HEK293 (cell line): ENCODE data around the gene KRT78.

Experiments
- BCL11A ChIP-seq: fragments of 450-650 bp; formaldehyde crosslinking; IDR thresholded peaks from 2 replicates; pipeline ENCODE4 v1.5.1; 2016; ENCODE audit warnings: low read depth, missing biosample characterization, missing genetic modification characterization
- KLF8 ChIP-seq: fragments of 450-650 bp; formaldehyde crosslinking; IDR thresholded peaks from 2 replicates; pipeline ENCODE4 v1.5.1; 2016; ENCODE audit warnings: missing biosample characterization, missing genetic modification characterization
- KLF9 ChIP-seq: fragments of 450-650 bp; formaldehyde crosslinking; IDR thresholded peaks from 2 replicates; pipeline ENCODE4 v1.5.1; 2016; ENCODE audit warnings: missing biosample characterization, missing genetic modification characterization, low read depth
- SCRT1 ChIP-seq: fragments of 450-650 bp; formaldehyde crosslinking; IDR thresholded peaks from 2 replicates; pipeline ENCODE4 v1.5.1; 2016; ENCODE audit warnings: missing biosample characterization, missing genetic modification characterization, borderline replicate concordance
- SCRT2 ChIP-seq: fragments of 450-650 bp; formaldehyde crosslinking; IDR thresholded peaks from 2 replicates; pipeline ENCODE4 v1.5.1; 2016; ENCODE audit warnings: missing biosample characterization, missing genetic modification characterization
- SP3 ChIP-seq: fragments of 450-650 bp; formaldehyde crosslinking; IDR thresholded peaks from 2 replicates; pipeline ENCODE4 v1.5.1; 2016; ENCODE audit warnings: missing biosample characterization, missing genetic modification characterization
- SP7 ChIP-seq: fragments of 450-650 bp; formaldehyde crosslinking; IDR thresholded peaks from 2 replicates; pipeline ENCODE4 v1.5.1; 2016; ENCODE audit warnings: missing biosample characterization, missing genetic modification characterization
- ZBTB10 ChIP-seq: fragments of 450-650 bp; formaldehyde crosslinking; IDR thresholded peaks from 2 replicates; pipeline ENCODE4 v1.5.1; 2016; ENCODE audit warnings: missing biosample characterization, missing genetic modification characterization
- ZFHX2 ChIP-seq: fragments of 450-650 bp; formaldehyde crosslinking; conservative IDR thresholded peaks from 2 replicates; pipeline ENCODE4 v1.5.1; 2016; ENCODE audit warnings: missing biosample characterization, missing genetic modification characterization
- ZFP69B ChIP-seq: fragments of 450-650 bp; formaldehyde crosslinking; IDR thresholded peaks from 2 replicates; pipeline ENCODE4 v1.5.1; 2016; ENCODE audit warnings: missing biosample characterization, missing genetic modification characterization
- ZIC2 ChIP-seq: fragments of 450-650 bp; formaldehyde crosslinking; IDR thresholded peaks from 2 replicates; pipeline ENCODE4 v1.5.1; 2016; ENCODE audit warnings: missing biosample characterization, missing genetic modification characterization
- ZNF311 ChIP-seq: fragments of 450-650 bp; formaldehyde crosslinking; IDR thresholded peaks from 2 replicates; pipeline ENCODE4 v1.5.1; 2017; ENCODE audit warnings: missing biosample characterization, missing genetic modification characterization, borderline replicate concordance
- ZNF335 ChIP-seq: fragments of 450-650 bp; formaldehyde crosslinking; conservative IDR thresholded peaks from 2 replicates; pipeline ENCODE4 v1.5.1; 2016; ENCODE audit warnings: missing biosample characterization, missing genetic modification characterization
- ZNF366 ChIP-seq: fragments of 450-650 bp; formaldehyde crosslinking; conservative IDR thresholded peaks from 2 replicates; pipeline ENCODE4 v1.5.1; 2016; ENCODE audit warnings: missing biosample characterization, missing genetic modification characterization
- ZNF391 ChIP-seq: fragments of 450-650 bp; formaldehyde crosslinking; IDR thresholded peaks from 2 replicates; pipeline ENCODE4 v1.5.1; 2016; ENCODE audit warnings: low read depth, missing biosample characterization, missing genetic modification characterization, borderline replicate concordance
- ZNF416 ChIP-seq: fragments of 450-650 bp; formaldehyde crosslinking; IDR thresholded peaks from 2 replicates; pipeline ENCODE4 v1.5.1; 2016; ENCODE audit warnings: missing biosample characterization, missing genetic modification characterization
- ZNF433 ChIP-seq: fragments of 450-650 bp; formaldehyde crosslinking; IDR thresholded peaks from 2 replicates; pipeline ENCODE4 v1.5.1; 2016; ENCODE audit warnings: missing biosample characterization, missing genetic modification characterization, low read depth
- ZNF561 ChIP-seq: fragments of 450-650 bp; IDR thresholded peaks from 2 replicates; pipeline ENCODE4 v1.5.1; 2018; ENCODE audit warnings: missing biosample characterization, missing genetic modification characterization, borderline replicate concordance
- ZNF600 ChIP-seq: fragments of 450-650 bp; formaldehyde crosslinking; IDR thresholded peaks from 2 replicates; pipeline ENCODE4 v1.5.1; 2016; ENCODE audit warnings: missing biosample characterization, missing genetic modification characterization
- ZNF621 ChIP-seq: fragments of 450-650 bp; formaldehyde crosslinking; IDR thresholded peaks from 2 replicates; pipeline ENCODE4 v1.5.1; 2017; ENCODE audit warnings: missing biosample characterization, missing genetic modification characterization
- ZNF623 ChIP-seq: fragments of 450-650 bp; formaldehyde crosslinking; IDR thresholded peaks from 2 replicates; pipeline ENCODE4 v1.5.1; 2016; ENCODE audit warnings: missing biosample characterization, missing genetic modification characterization
- ZNF624 ChIP-seq: fragments of 450-650 bp; formaldehyde crosslinking; IDR thresholded peaks from 2 replicates; pipeline ENCODE4 v1.5.1; 2017; ENCODE audit warnings: missing biosample characterization, missing genetic modification characterization
- ZNF654 ChIP-seq: fragments of 450-650 bp; formaldehyde crosslinking; IDR thresholded peaks from 2 replicates; pipeline ENCODE4 v1.5.1; 2016; ENCODE audit warnings: low read depth, missing biosample characterization, missing genetic modification characterization
- ZNF658 ChIP-seq: fragments of 450-650 bp; formaldehyde crosslinking; IDR thresholded peaks from 2 replicates; pipeline ENCODE4; 2016; ENCODE audit warnings: missing biosample characterization, missing genetic modification characterization
- ZNF664 ChIP-seq: fragments of 450-650 bp; formaldehyde crosslinking; IDR thresholded peaks from 2 replicates; pipeline ENCODE4 v1.5.1; 2016; ENCODE audit warnings: missing biosample characterization, missing genetic modification characterization
- ZNF843 ChIP-seq: fragments of 450-650 bp; formaldehyde crosslinking; IDR thresholded peaks from 2 replicates; pipeline ENCODE4 v1.5.1; 2016; ENCODE audit warnings: missing biosample characterization, missing genetic modification characterization
- TF ChIP-seq, protein P1 (sequence below): fragments of 450-650 bp; formaldehyde crosslinking; IDR thresholded peaks from 2 replicates; pipeline ENCODE4 v1.5.1; 2016; ENCODE audit warnings: missing biosample characterization, missing genetic modification characterization
- TF ChIP-seq, protein P2 (sequence below): fragments of 450-650 bp; formaldehyde crosslinking; IDR thresholded peaks from 2 replicates; pipeline ENCODE4 v1.5.1; 2017; ENCODE audit warnings: missing biosample characterization, missing genetic modification characterization
- TF ChIP-seq, protein P3 (sequence below): fragments of 450-650 bp; formaldehyde crosslinking; IDR thresholded peaks from 2 replicates; pipeline ENCODE4 v1.5.1; 2016; ENCODE audit warnings: missing biosample characterization, missing genetic modification characterization
- TF ChIP-seq, protein P4 (sequence below): fragments of 450-650 bp; formaldehyde crosslinking; IDR thresholded peaks from 2 replicates; pipeline ENCODE4 v1.5.1; 2016; ENCODE audit warnings: missing biosample characterization, missing genetic modification characterization
- TF ChIP-seq, protein P5 (sequence below): fragments of 450-650 bp; formaldehyde crosslinking; IDR thresholded peaks from 2 replicates; pipeline ENCODE4 v1.5.1; 2016; ENCODE audit warnings: missing biosample characterization, missing genetic modification characterization

Gene KRT78

DNA sequence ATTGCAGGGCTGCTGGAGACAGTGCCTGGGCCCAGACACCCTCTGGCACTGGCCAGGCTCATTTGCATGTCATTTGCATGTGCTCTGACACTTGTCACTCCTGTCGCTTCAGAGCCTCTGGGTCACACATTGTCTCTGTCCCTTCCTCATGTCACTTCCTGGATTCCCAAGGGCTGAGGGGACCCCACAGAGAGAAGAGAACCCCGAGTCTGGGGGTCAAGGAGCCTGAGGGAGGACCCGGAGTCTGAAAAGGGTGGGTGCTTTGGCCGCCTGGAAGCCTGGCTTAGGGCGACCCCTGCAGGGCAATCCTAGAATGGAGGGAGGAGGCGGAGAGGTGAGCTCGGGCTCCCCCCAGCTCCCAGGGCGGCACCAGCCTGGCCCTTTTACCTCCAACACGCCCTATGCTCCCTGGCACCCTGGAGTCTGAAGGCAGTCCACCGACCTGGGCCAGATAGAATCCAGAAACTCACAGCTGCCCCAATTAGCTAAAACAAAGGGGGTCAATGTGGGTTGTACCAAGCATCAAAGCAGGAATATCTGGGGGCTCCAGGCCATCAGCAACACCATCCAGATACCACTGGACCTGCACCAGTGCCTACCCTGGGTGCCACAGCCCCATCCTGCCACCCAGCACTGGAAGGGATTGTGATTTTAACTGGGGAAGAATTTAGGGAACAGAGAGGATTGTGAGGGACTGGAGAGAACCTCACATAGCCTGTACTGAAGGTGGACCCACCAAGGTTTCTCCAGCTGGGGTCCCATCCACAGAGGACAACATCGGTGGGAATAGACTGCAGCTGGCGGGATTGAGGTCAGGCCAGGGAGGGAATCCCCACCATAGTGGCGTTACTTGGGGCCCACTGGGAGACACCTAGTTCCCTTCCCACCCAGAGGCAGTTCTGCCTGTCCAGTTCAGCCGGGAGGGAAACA lies 21.8 kb upstream of the KRT78 start (continued):
- TF ChIP-seq ZNF433 (tag by site-specific recombination) (no peak), ZBTB10 (tag by site-specific recombination) (peak; percentile 43; the same call in 1 of the 2 replicates), SP7 (tag by site-specific recombination) (no peak), ZNF391 (tag by site-specific recombination) (no peak), ZNF624 (no peak), ZNF561 (tag by site-specific recombination) (0 out of 2 replicates have a peak, but pooled peaks have one; percentile 47), ZFP69B (tag by site-specific recombination) (peak; percentile 54; the same call in 1 of the 2 replicates), ZFHX2 (tag by site-specific recombination) (no peak; the same call in 1 of the 2 replicates), ZNF366 (tag by site-specific recombination) (peak; percentile 59), ZNF654 (tag by site-specific recombination) (peak; percentile 90), ZNF664 (no peak), KLF9 (no peak), SCRT2 (tag by site-specific recombination) (peak; percentile 78), ZNF623 (tag by site-specific recombination) (no peak), ZNF843 (no peak), ZNF621 (tag by site-specific recombination) (no peak), ZIC2 (tag by site-specific recombination) (peak; percentile 8; the same call in 1 of the 2 replicates), KLF8 (tag by site-specific recombination) (no peak), BCL11A (tag by site-specific recombination) (no peak), ZNF335 (tag by site-specific recombination) (peak; percentile 24; the same call in 1 of the 2 replicates), ZNF658 (tag by site-specific recombination) (no peak), SP3 (tag by site-specific recombination) (0 out of 2 replicates have a peak, but pooled peaks have one; percentile 23), ZNF311 (tag by site-specific recombination) (no peak), SCRT1 (peak; percentile 65), ZNF416 (tag by site-specific recombination) (no peak), ZNF600 (no peak)
- TF ChIP-seq, protein P1, sequence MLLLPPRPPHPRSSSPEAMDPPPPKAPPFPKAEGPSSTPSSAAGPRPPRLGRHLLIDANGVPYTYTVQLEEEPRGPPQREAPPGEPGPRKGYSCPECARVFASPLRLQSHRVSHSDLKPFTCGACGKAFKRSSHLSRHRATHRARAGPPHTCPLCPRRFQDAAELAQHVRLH (tag by site-specific recombination): no peak
- TF ChIP-seq, protein P2, sequence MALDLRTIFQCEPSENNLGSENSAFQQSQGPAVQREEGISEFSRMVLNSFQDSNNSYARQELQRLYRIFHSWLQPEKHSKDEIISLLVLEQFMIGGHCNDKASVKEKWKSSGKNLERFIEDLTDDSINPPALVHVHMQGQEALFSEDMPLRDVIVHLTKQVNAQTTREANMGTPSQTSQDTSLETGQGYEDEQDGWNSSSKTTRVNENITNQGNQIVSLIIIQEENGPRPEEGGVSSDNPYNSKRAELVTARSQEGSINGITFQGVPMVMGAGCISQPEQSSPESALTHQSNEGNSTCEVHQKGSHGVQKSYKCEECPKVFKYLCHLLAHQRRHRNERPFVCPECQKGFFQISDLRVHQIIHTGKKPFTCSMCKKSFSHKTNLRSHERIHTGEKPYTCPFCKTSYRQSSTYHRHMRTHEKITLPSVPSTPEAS (tag by site-specific recombination): no peak
- TF ChIP-seq, protein P3, sequence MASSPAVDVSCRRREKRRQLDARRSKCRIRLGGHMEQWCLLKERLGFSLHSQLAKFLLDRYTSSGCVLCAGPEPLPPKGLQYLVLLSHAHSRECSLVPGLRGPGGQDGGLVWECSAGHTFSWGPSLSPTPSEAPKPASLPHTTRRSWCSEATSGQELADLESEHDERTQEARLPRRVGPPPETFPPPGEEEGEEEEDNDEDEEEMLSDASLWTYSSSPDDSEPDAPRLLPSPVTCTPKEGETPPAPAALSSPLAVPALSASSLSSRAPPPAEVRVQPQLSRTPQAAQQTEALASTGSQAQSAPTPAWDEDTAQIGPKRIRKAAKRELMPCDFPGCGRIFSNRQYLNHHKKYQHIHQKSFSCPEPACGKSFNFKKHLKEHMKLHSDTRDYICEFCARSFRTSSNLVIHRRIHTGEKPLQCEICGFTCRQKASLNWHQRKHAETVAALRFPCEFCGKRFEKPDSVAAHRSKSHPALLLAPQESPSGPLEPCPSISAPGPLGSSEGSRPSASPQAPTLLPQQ (tag by site-specific recombination): peak; percentile 62
- TF ChIP-seq, protein P4, sequence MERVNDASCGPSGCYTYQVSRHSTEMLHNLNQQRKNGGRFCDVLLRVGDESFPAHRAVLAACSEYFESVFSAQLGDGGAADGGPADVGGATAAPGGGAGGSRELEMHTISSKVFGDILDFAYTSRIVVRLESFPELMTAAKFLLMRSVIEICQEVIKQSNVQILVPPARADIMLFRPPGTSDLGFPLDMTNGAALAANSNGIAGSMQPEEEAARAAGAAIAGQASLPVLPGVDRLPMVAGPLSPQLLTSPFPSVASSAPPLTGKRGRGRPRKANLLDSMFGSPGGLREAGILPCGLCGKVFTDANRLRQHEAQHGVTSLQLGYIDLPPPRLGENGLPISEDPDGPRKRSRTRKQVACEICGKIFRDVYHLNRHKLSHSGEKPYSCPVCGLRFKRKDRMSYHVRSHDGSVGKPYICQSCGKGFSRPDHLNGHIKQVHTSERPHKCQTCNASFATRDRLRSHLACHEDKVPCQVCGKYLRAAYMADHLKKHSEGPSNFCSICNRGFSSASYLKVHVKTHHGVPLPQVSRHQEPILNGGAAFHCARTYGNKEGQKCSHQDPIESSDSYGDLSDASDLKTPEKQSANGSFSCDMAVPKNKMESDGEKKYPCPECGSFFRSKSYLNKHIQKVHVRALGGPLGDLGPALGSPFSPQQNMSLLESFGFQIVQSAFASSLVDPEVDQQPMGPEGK (tag by site-specific recombination): peak; percentile 58
- TF ChIP-seq, protein P5, sequence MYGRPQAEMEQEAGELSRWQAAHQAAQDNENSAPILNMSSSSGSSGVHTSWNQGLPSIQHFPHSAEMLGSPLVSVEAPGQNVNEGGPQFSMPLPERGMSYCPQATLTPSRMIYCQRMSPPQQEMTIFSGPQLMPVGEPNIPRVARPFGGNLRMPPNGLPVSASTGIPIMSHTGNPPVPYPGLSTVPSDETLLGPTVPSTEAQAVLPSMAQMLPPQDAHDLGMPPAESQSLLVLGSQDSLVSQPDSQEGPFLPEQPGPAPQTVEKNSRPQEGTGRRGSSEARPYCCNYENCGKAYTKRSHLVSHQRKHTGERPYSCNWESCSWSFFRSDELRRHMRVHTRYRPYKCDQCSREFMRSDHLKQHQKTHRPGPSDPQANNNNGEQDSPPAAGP (tag by site-specific recombination): peak; percentile 34; the same call in 1 of the 2 replicates
